NCI-H510A treated with DMSO at 0.1 percent for 48 hours (cell line): ENCODE data around the gene SPDYE16.
"Not testable (repeated sequence)": the region's sequence is repeated elsewhere in the genome, so short reads cannot be mapped to it uniquely, and the experiment has no call there.

Experiments used
- DNase-seq: peaks from one replicate; lab custom pipeline; 2025; lab: John Stamatoyannopoulos, UW

Gene SPDYE16

GRCh38 chr7:76549025-76549854, 6.1 kb upstream of the SPDYE16 start:
- peak; percentile 59 for DNase-seq

- not testable (repeated sequence) for DNase-seq
Measured at GRCh38 chr7:76531643-76532042, 11.5 kb downstream of the SPDYE16 start.

DNA sequence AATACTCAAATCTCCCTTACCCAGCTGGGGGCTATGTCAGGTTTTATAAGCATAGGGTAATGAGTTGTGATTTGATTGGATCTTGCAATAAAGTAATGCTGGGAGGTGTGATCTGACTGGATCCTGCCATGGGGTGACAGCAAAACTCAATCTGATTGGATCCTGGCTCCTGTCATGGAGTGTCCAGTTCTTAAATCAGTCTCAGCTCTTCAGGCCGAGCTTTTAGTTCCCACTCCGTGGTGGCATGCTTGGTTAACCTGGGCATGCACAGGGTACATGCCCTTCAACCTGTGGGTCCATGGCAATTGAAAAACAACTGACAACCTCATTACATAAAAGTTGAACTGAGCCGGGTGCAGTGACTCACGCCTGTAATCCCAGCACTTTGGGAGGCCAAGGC, 16.9 kb downstream of the SPDYE16 start:
- DNase-seq = not testable (repeated sequence)

DNA sequence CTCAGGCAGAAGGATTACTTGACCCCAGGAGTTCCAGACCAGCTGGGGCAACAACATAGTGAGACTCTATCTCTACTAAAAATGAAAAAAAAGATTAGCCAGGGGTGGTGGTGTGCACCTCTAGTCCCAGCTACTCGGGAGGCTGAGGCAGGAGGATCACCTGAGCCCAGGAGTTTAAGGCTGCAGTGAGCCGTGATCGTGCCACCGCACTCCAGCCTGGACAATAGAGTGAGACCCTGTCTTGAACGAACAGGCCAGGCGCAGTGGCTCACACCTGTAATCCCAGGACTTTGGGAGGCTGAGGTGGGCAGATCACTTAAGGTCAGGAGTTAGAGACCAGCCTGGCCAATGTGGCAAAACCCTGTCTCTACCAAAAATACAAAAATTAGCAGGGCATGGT, 26.2 kb downstream of the SPDYE16 start:
- not testable (repeated sequence) for DNase-seq

- DNase-seq = peak; percentile 32
Measured at GRCh38 chr7:76515999-76516443, 27.1 kb downstream of the SPDYE16 start.

DNA sequence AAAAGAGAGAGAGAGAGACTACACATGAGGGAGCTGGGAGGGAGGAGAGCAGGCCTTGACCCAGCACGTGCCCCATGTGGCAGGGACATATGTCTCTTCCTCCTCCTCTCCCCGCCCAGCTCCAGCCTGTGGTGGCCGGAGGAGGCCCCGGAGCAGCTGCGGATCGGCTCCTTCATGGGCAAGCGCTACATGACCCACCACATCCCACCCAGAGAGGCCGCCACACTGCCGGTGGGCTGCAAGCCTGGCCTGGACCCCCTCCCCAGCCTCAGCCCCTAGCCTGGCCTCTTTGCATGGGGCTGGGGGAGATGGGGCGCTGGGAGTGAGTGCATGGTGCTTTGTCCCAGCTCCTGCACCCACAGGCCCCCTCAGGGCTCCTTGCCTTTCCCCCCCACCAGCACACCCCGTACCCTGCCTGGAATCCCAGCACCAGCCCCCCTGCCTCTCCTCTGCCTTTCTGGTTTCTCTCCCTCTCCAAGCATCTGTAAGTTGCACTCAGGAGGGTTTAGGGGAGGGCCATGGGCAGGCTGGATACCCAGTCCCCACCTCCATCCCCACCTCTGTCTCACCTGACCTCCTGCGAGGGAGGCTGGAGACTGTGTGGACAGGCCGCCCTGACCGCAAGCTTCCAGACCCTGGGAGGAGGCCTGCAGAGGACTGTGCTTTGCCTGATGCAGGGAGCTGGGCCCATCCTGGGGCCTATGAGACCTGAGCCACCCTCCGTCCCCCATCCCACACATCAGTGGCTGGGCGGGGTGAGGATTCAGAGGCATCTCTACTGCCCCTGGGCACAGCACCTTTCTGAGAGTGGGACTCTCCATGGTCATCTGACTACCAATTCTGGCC, 27.9 kb downstream of the SPDYE16 start:
- DNase-seq = no peak

GRCh38 chr7:76513817-76514799, 29.0 kb downstream of the SPDYE16 start:
- no peak for DNase-seq

DNA sequence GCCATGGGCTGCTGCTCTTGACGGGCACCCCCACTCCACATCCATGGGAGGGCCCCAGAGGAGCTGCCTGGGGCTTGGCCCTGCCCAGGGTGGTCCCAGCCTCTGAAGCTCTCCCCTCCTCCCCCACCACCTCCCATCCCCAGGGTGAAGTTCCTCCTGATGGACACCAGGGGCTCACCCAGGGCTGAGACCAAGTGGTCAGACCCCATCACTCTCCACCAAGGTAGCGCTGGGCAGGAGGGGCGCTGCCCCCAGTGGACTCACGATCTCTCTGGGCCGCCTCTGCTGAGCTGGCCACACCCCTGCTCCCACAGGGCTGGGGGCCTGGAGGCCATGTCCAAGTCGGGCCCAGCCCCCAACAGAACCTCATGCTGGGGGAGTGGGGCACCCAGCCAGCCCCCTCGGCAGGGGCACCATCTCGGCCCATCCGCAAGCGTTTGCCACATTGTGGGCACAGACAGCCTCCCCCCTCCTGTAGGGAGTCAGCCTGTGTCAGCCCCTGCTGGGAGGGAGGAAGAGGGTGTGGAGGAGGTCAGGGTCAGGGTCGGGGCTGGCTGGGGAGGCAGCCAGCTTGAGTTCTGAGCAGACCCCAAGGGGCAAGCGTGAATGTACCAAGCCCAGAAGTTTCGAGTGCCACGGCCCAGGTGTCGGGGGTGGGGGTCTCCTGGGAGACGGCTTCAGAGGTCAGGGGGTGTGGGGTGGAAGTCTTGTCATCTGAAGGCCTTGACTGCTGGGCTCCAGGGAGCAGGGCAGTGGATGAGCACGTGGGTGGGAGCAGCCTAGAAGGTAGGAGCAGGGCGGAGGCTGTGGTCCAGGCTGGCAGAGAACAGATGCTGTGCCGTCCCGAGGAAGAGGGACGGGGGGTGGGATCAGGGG, 29.9 kb downstream of the SPDYE16 start:
- DNase-seq = no peak

GRCh38 chr7:76511911-76512885, 30.9 kb downstream of the SPDYE16 start:
- DNase-seq = not testable (repeated sequence)

DNA sequence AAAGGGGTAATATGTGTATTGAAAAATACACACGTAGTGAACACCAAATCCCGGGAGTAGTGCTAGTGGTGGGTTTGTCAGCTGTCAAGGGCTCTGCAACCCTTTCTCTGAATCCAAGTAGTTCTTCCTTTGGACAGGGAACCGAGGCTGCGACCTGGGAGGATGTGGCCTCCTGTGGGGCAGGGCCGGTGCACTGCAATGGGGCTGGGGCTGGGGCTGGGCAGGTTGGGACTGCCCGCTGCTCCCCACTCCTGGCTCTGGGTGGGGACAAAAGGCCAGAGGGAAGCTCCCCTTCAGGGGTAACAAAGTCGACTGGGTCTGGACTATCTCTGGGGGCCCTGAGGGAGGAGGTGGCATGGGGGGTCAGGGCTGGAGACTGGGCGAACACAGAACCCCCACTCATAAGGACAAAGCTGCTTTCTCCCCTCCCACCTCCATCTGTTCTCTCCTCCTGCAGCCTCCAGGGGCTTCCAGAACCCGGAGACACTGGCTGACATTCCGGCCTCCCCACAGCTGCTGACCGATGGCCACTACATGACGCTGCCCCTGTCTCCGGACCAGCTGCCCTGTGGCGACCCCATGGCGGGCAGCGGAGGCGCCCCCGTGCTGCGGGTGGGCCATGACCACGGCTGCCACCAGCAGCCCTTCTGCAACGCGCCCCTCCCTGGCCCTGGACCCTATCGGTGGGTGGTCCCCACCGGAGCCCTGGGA, 31.7 kb downstream of the SPDYE16 start:
- DNase-seq = not testable (repeated sequence)

DNA sequence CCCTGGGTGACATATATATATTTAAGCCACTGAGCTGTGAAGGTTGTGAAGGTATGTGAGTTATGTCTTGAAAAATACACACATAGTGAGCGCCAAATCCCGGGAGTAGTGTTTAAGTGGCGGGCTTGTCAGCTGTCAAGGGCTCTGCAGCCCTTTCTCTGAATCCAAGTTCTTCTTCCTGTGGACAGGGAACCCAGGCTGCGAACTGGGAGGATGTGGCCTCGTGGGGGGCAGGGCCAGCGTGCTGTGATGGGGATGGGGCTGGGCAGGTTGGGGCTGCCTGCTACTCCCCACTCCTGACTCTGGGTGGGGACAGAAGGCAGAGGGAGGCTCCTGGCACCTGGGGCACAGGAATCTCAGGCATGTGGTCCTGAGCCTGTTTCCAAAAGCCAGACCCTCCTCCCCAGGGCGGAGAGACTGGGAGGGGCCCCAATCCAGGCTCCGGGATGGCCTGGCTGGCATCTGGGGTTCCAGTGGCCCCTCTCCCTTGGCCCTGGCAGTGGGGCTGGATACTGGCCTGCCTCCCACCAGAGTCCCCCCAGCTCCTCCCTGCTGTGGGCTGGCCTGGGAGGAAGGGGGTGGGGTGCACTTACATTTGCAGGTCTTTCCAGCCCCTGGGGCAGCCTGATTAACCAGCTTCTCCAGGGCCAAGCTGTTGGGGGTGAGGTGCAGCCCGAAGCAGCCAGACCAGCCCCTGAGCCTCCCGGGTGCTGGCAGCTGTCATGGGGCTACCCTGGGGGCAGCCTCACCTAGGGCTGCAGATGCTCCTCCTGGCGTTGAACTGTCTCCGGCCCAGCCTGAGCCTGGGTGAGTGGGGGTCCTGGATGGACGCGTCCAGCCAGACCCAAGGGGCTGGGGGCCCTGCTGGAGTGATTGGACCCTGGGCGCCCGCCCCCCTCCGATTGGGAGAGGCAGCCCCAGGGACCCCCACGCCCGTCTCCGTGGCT, 32.9 kb downstream of the SPDYE16 start, which contains the start of gene UPK3B:
Gene UPK3B, plus strand, starts transcription at position 622 of the 947 bp plus-strand sequence. Its CDS starts 101 bp downstream, at position 723.
- DNase-seq = no peak

DNA sequence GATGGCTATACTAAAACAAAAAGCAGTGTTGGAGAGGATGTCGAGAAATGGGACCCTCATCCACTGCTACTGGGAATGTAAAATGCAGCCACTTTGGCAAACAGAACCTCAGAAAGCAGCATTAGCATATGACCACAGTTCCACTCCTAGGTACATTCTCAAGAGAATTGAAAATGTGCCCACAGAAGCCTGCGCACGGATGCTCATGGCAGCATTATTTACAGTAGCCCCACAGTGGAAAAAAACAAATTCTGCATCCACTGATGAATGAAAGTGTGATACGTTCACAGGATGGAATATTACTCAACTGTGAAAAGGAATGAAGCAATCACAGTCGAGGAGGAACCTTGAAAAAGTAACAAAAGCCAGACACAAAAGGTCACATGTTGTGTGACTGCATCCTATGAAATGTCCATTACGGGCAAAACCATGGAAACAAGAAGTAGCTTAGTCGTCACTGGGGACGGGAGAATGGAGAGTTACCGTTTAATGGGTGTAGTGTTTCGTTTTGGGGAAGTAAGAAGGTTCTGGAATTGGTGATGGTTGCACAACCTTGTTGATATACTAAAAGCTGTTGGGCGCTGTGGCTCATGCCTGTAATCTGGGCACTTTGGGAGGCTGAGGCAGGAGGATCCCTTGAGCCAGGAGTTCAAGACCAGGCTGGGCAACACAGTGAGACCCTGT, 35.2 kb downstream of the SPDYE16 start:
- no peak for DNase-seq

GRCh38 chr7:76506643-76507042, 36.5 kb downstream of the SPDYE16 start:
- DNase-seq = not testable (repeated sequence)

DNA sequence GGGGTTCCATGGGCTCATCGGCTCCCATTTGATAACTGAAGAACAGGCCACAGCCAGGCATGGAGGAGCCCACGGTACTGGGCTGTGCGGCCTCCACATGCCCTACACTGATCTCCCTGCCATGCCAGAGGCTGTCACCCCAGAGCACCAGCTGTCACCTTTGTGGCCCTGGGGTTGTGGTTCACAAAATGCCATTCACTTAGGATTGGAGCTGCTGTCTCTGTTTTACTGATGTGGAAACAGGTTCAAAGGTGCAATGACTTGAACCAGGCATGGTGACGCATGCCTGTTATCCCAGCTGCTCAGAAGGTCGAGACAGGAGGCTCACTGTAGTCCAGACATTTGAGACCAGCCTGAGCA, 37.0 kb downstream of the SPDYE16 start:
- no peak for DNase-seq

GRCh38 chr7:76505168-76506080, 37.7 kb downstream of the SPDYE16 start:
- DNase-seq = no peak
